Neural progenitor cell (in vitro differentiated cells): ENCODE results near the gene UBE2O.

Experiments used
- EZH2 ChIP-seq: fragments of 200-600 bp; sonication (generic); IDR thresholded peaks from 2 replicates; pipeline ENCODE4 v1.6.1; 2017; ENCODE audit warnings: antibody characterized with exemption, mild to moderate bottlenecking, moderate library complexity
- TF ChIP-seq, protein P1 (sequence below): fragments of 200-600 bp; sonication (generic); IDR thresholded peaks from 2 replicates; pipeline ENCODE4 v1.5.1; 2017; ENCODE audit warnings: antibody characterized with exemption, mild to moderate bottlenecking

DNA sequence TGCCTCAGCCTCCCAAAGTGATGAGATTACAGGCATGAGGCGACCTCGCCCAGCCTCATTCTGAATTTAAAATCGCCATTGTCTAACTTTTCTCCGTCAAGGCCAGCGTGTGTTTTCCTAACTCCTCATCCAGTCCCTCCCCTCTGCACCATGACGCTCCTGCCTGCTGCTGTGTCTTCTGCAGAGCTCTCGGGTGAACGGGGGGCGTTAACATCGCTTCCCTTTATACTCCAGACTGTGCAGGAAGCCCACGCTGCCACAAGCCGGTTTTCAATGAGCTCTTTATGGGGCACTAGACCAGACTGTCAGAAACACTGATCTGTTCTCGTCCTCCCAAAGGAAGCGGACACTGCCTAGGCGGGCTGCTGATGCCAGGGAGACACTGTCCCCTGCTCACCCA lies 27.7 kb upstream of the UBE2O start:
- TF ChIP-seq, protein P1, sequence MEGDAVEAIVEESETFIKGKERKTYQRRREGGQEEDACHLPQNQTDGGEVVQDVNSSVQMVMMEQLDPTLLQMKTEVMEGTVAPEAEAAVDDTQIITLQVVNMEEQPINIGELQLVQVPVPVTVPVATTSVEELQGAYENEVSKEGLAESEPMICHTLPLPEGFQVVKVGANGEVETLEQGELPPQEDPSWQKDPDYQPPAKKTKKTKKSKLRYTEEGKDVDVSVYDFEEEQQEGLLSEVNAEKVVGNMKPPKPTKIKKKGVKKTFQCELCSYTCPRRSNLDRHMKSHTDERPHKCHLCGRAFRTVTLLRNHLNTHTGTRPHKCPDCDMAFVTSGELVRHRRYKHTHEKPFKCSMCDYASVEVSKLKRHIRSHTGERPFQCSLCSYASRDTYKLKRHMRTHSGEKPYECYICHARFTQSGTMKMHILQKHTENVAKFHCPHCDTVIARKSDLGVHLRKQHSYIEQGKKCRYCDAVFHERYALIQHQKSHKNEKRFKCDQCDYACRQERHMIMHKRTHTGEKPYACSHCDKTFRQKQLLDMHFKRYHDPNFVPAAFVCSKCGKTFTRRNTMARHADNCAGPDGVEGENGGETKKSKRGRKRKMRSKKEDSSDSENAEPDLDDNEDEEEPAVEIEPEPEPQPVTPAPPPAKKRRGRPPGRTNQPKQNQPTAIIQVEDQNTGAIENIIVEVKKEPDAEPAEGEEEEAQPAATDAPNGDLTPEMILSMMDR = no peak
- no peak for TF ChIP-seq EZH2
